Ovary (tissue), 9 donors: ENCODE results near the gene CCDC188. TPM values are rescaled to one million over a fixed set of nuclear protein-coding genes. Genes with fewer than 3 reads are reported as not detected.

Experiments
- DNase-seq, 5 donors: peaks; one replicate each; pipeline ENCODE4 v3.0.0-alpha.2; 2019 to 2020
- H3K27ac ChIP-seq, 2 donors: fragments of 200-600 bp; one replicate each; pipeline versions ENCODE4 v1.5.1 to v1.8.0; 2019 to 2022
- H3K27me3 ChIP-seq: fragments of 200-600 bp; one replicate; pipeline ENCODE4 v1.8.0; 2022
- H3K36me3 ChIP-seq: fragments of 200-600 bp; sonication (generic); one replicate; pipeline ENCODE4 v1.5.1; 2019
- H3K4me1 ChIP-seq: one replicate; pipeline ENCODE4 v1.8.1; 2013; ENCODE audit warnings: mild to moderate bottlenecking, moderate library complexity; ENCODE audit not compliant: insufficient read depth
- H3K4me3 ChIP-seq: fragments of 200-600 bp; sonication (generic); one replicate; pipeline ENCODE4 v1.5.1; 2017
- H3K9me3 ChIP-seq, 2 donors: fragments of 200-600 bp in 1 of 2; sonication (generic) in 1 of 2; one replicate each; pipeline versions ENCODE4 v1.5.1 to v1.8.1; 2013 to 2019; ENCODE audit warnings: mild to moderate bottlenecking in 1 of 2, moderate library complexity in 1 of 2
- CTCF ChIP-seq, 3 donors: fragments of 450-650 bp in 2 of 3; fragments of 200-600 bp in 1 of 3; IDR thresholded peaks; one replicate each; pipeline versions ENCODE4 v1.5.1 to v1.8.0; 2016 to 2022; ENCODE audit warnings: antibody characterized with exemption in 3 of 3, mild to moderate bottlenecking in 1 of 3
- EP300 ChIP-seq: sonication (generic); formaldehyde crosslinking; IDR thresholded peaks from one replicate; pipeline ENCODE4 v1.6.1; 2017; ENCODE audit warnings: antibody characterized with exemption
- POLR2A ChIP-seq: fragments of 450-650 bp; IDR thresholded peaks from one replicate; pipeline ENCODE4 v1.6.1; 2017; ENCODE audit warnings: antibody characterized with exemption, mild to moderate bottlenecking, moderate library complexity
- WGBS, 3 donors: extraction: QIAGEN DNeasy Blood & Tissue Kit in 1 of 3; methylation state at CpG; one replicate each; pipeline versions ENCODE4 v1.1.5 to v1.1.7; 2013 to 2017; 5-methylcytosine and 5-hydroxymethylcytosine counted together
- intact Hi-C, 4 donors: fragments of 100-400 bp; cut with DNase I; formaldehyde crosslinking; loops; one replicate each; pipeline versions ENCODE4 v1.11.0 to v1.15.1; 2022 to 2023
- polyA plus RNA-seq, 2 donors: library from polyadenylated mRNA; stranded (reverse); fragments of 200-250 nt in 1 of 2; fragments of 350-450 nt in 1 of 2; fragmentation: Illumina TruSeq in 1 of 2; extraction: RNeasy Lipid Tissue Mini Kit (QIAGEN cat#74804) in 1 of 2; gene quantifications; one replicate each; pipeline ENCODE4 v1.2.3, GENCODE V29; 2013 to 2014
- total RNA-seq, 7 donors: library from RNA; depleted of rRNA in 2 of 7; stranded (reverse); fragments of >200 nt in 2 of 7; fragmentation: NEBNext Ultra II Directional in 3 of 7; extraction: Animal tissue kit (Norgen Biotek cat#: 25700) in 3 of 7; gene quantifications; one replicate each; pipeline versions ENCODE4 v1.1.0 to v1.2.4, GENCODE V29; 2016 to 2023
- donor health status: DM: no; HTN: no; CAD: no; lungs with moderate emphysema.
- donor health status: DM: no; HTN: no; CAD: no.
- donor health status: Bipolar disorder and iron deficiency.
- donor health status: DM: yes; HTN: yes; CAD: no.
- donor health status: DM: no; HTN: no; CAD: no.
- donor health status: DM: yes; HTN: yes; CAD: no.

The CCDC188 gene
- total and polyA plus RNA-seq, 9 donors = 0.27 to 1.1 (median 0.42) TPM; not detected in 1

GRCh38 chr22:20157430-20158183 lies 6.8 kb upstream of the CCDC188 start:
- WGBS, 3 donors = 47 to 56% (median 49%) methylated on average over 9 to 15 of the region's 15 CpGs
- intact Hi-C loops = loop anchor here (1.0 to 5.0 kb wide), 6 partner anchors 110 to 129 kb away; partner anchors contain the start of gene RTN4R (in 3 of the 4)
- no peak for TF ChIP-seq POLR2A
- TF ChIP-seq CTCF (IDR thresholded peaks at IDR 0.05) = no peak
- no peak for TF ChIP-seq EP300
- Histone ChIP-seq H3K4me3 (no peak overlapping the region), H3K27me3 (no peaks in the 10 kb centered on the region), H3K9me3 (no peaks in the 10 kb centered on the region), H3K27ac (no peak overlapping the region), H3K36me3 (no peaks in the 10 kb centered on the region), H3K4me1 (no peaks in the 10 kb centered on the region)
- no peak for DNase-seq

GRCh38 chr22:20156611-20157429 lies 6.0 kb upstream of the CCDC188 start:
- no peaks in the 10 kb centered on the region for H3K36me3 ChIP-seq

GRCh38 chr22:20156042-20156389 lies 5.2 kb upstream of the CCDC188 start:
- intact Hi-C loops = loop anchor here in 3 of 4 donors (2.0 to 5.0 kb wide), 4 partner anchors 111 to 129 kb away; partner anchors contain the start of gene RTN4R (in 3 of the 3)
- Histone ChIP-seq H3K27me3 (no peaks in the 10 kb centered on the region), H3K4me3 (no peak overlapping the region), H3K9me3 (no peaks in the 10 kb centered on the region), H3K36me3 (no peaks in the 10 kb centered on the region), H3K27ac (no peak overlapping the region), H3K4me1 (no peaks in the 10 kb centered on the region)
- TF ChIP-seq CTCF (IDR thresholded peaks at IDR 0.05) (no peak), POLR2A (no peak), EP300 (no peak)
- 58 to 66% (median 62%) methylated on average over 7 of the region's 7 CpGs for WGBS, 3 donors
- DNase-seq = no peak

More at GRCh38 chr22:20156611-20157429, 6.0 kb upstream of the CCDC188 start:
- peak; percentile 74 to 93 (median 90) for DNase-seq
- no peaks in the 10 kb centered on the region for H3K4me1 ChIP-seq
- intact Hi-C loops = loop anchor here (1.0 to 5.0 kb wide), 6 partner anchors 110 to 129 kb away; partner anchors contain the start of gene RTN4R (in 3 of the 4)
- H3K27me3 ChIP-seq = no peaks in the 10 kb centered on the region
- TF ChIP-seq EP300 (no peak), CTCF (IDR thresholded peaks at IDR 0.05) (peak; percentile 99)
- no peak overlapping the region for H3K4me3 ChIP-seq
- no peak overlapping the region for H3K27ac ChIP-seq
- no peaks in the 10 kb centered on the region for H3K9me3 ChIP-seq
- 31 to 33% (median 32%) methylated on average over 16 to 17 of the region's 17 CpGs for WGBS, 3 donors

- no peaks in the 10 kb centered on the region for H3K4me1 ChIP-seq
- no peak overlapping the region for H3K27ac ChIP-seq
- WGBS, 3 donors = 35 to 57% (median 45%) methylated on average over 24 to 30 of the region's 30 CpGs
- no peak overlapping the region for H3K4me3 ChIP-seq
- no peaks in the 10 kb centered on the region for H3K36me3 ChIP-seq
- H3K9me3 ChIP-seq = no peaks in the 10 kb centered on the region
- intact Hi-C loops = loop anchor here in 3 of 4 donors (2.0 to 5.0 kb wide), 4 partner anchors 112 to 129 kb away; partner anchors contain the start of gene RTN4R (in 3 of the 3)
- DNase-seq = no peak
- H3K27me3 ChIP-seq = no peaks in the 10 kb centered on the region
- TF ChIP-seq EP300 (no peak), POLR2A (no peak), CTCF (IDR thresholded peaks at IDR 0.05) (no peak)
Observed at GRCh38 chr22:20155330-20156041, 4.6 kb upstream of the CCDC188 start.
